ENCODE results near the gene CORO2B. TPM values are rescaled to one million over a fixed set of nuclear protein-coding genes. Genes with fewer than 3 reads are reported as not detected.

Gene CORO2B
- total and polyA plus RNA-seq, 2 of the 13 experiments (the other 11 are each of a cell fraction or from before 2014, with no cell fraction given): 0.35 to 0.63 TPM

DNA sequence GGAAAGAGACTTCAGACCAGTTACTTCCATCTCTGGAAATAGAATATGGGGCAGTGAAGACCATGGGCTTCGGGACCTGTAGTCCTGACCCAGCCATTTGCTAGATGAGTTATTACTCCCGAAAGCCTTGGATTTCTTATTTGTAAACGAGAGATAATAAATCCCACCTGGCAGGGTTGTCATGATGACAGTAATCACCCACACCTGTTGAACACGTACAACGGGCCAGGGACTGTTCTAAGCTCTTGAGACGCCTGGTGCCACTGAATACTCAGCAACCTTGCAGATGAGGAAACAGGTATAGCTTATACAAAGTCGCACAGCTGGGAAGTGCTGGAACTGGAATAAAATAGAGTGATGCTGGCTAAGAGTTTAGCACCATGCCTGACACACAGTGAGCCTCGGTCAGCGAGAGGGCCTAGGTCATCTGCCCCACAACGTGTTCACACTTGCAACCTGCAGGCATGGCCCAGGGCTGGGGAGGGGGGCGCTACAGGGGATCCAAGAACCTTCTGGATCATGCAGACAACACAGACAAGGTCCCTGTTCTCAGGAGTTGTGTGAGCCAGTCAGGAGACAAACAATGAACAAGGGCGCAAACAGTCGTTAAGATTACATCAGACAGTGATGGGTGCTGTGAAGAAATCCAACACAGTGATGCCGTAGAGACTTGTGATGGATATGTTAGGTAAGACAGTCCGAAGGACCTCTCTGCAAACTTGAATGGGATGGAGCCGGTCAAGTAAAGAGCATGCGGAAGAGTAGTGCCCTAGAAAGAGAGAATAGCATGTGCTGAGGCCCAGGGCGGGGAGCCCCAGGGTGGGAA is 89.2 kb downstream of the CORO2B start:
- FAIRE-seq (no peak), ATAC-seq (no peak), DNase-seq (ENCODE audit: low spot score) (no peak)
- Histone ChIP-seq H3K27ac (ENCODE audit: extremely low read length, insufficient read depth, low read length) (no peak overlapping the region), H3K79me2 (ENCODE audit: insufficient read depth, low read length) (no peaks in the 10 kb centered on the region), H3K9ac (ENCODE audit: insufficient read depth, low read depth, low read length) (no peak overlapping the region), H3K4me1 (ENCODE audit: insufficient read depth, low read length) (no peaks in the 10 kb centered on the region), H2AFZ (ENCODE audit: low read length) (no peak overlapping the region), H3K4me2 (ENCODE audit: low read depth, low read length) (no peak overlapping the region), H3K9me3 (ENCODE audit: low read length) (no peaks in the 10 kb centered on the region), H4K20me1 (ENCODE audit: insufficient read depth, low read length) (no peaks in the 10 kb centered on the region), H3K4me3 (replicated peaks in 1 of 3; ENCODE audit: insufficient read depth in 1 of 3, low read depth in 2 of 3, low read length in 3 of 3) (no peak overlapping the region), H3K27me3 (ENCODE audit: control insufficient read depth in 1 of 2, insufficient read depth in 2 of 2, low read length in 2 of 2) (peaks cover 0 to 3% of the 10 kb centered on the region in 2 experiments; a peak in 1 of 5 replicates), H3K36me3 (replicated peaks in 1 of 2; ENCODE audit: control insufficient read depth in 1 of 2, insufficient read depth in 2 of 2, low read length in 2 of 2) (no peaks in the 10 kb centered on the region)
- intact Hi-C loops (cut with micrococcal nuclease; ENCODE audit: unreplicated experiment) (no loop called here), in situ Hi-C loops (cut with HindIII; ENCODE audit: extremely low pct_ligation_motif_present, low pct_unique_long_range_greater_than_20kb) (no loop called here)
- CTCF ChIA-PET (ENCODE audit: low intra/inter-chr PET ratio, low total read pairs): no interaction called here
- no TSS peak for BruUV-seq (replicated peaks)
- WGBS (ENCODE audit: low lambda C conversion rate): 47% methylated on average over 17 of the region's 18 CpGs
- POLR2A ChIA-PET: no interaction called here
- TF ChIP-seq ZNF883 (CRISPR knock-in tag; IDR thresholded peaks at IDR 0.05; ENCODE audit: not compliant biosample characterization) (no peak), AHR (CRISPR knock-in tag; IDR thresholded peaks at IDR 0.05) (no peak), TSC22D2 (CRISPR knock-in tag; IDR thresholded peaks at IDR 0.05; ENCODE audit: borderline replicate concordance) (no peak)
- TF ChIP-seq, protein P1, sequence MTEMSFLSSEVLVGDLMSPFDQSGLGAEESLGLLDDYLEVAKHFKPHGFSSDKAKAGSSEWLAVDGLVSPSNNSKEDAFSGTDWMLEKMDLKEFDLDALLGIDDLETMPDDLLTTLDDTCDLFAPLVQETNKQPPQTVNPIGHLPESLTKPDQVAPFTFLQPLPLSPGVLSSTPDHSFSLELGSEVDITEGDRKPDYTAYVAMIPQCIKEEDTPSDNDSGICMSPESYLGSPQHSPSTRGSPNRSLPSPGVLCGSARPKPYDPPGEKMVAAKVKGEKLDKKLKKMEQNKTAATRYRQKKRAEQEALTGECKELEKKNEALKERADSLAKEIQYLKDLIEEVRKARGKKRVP (CRISPR knock-in tag; IDR thresholded peaks at IDR 0.05): peak in 1 of 2 experiments; percentile 58; a peak in 2 of 4 replicates
- TF ChIP-seq, protein P2, sequence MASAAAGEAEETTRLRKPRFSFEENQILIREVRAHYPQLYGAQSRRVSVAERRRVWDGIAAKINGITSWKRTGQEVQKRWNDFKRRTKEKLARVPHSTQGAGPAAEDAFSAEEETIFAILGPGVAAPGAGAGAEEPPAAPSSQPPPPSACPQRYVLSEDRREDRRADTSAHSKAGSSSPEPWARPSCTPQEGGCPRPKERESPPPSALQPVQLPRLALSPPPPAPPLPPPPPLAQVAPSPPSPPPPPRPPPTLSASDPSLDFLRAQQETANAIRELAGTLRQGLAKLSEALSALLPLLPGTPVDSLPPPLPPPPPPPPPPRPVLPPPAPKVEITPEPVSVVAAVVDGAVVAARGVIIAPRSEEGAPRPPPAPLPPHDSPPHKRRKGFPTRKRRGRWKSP (CRISPR knock-in tag; IDR thresholded peaks at IDR 0.05): no peak

Data from HepG2 (cell line).